ENCODE data around the gene MTX1. TPM values are rescaled to one million over a fixed set of nuclear protein-coding genes. Genes with fewer than 3 reads are reported as not detected.
A peak's percentile ranks its signal among the peaks of the same experiment; 100 is the strongest.
"Not testable (repeated sequence)": the region's sequence is repeated elsewhere in the genome, so short reads cannot be mapped to it uniquely, and the experiment has no call there.

The MTX1 gene, protein sequence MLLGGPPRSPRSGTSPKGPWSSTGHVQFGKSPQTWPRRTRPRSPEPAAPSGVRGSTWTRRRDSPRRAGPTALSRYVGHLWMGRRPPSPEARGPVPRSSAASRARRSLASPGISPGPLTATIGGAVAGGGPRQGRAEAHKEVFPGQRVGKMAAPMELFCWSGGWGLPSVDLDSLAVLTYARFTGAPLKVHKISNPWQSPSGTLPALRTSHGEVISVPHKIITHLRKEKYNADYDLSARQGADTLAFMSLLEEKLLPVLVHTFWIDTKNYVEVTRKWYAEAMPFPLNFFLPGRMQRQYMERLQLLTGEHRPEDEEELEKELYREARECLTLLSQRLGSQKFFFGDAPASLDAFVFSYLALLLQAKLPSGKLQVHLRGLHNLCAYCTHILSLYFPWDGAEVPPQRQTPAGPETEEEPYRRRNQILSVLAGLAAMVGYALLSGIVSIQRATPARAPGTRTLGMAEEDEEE
- total RNA-seq (2014; rRNA removed; shearing (Covaris generic); ENCODE audit: low replicate concordance) = 49.5 and 56.9 TPM in 2 replicates

GRCh38 chr1:155208541-155209311 lies at the start of gene MTX1:
MTX1 (plus strand) TSS chr1:155208695; CDS start chr1:155208805, 110 bp downstream.
- no peaks in the 10 kb centered on the region for H3K9me3 ChIP-seq (ENCODE audit: low read length)
- peak; percentile 95 for DNase-seq
- H3K4me2 ChIP-seq (ENCODE audit: low read depth, low read length, poor library complexity, severe bottlenecking) = peak within 1 kb of the TSS; percentile 98
- H3K36me3 ChIP-seq (ENCODE audit: insufficient read depth, low read length) = no peaks in the 10 kb centered on the region
- H2AFZ ChIP-seq (ENCODE audit: low read length) = peak within 1 kb of the TSS; percentile 81
- peak within 1 kb of the TSS; percentile 92 for H3K9ac ChIP-seq (ENCODE audit: low read length)
- no peaks in the 10 kb centered on the region for H3K9me2 ChIP-seq (replicated peaks; ENCODE audit: insufficient read depth, low read length)
- H4K20me1 ChIP-seq (ENCODE audit: insufficient read depth, low read depth, low read length) = no peaks in the 10 kb centered on the region
- no peaks in the 10 kb centered on the region for H3K27me3 ChIP-seq (ENCODE audit: low read length)
- H3K4me1 ChIP-seq (ENCODE audit: low read length) = peaks cover 29% of the 10 kb centered on the region
- H3K4me3 ChIP-seq (ENCODE audit: low read length) = peak within 1 kb of the TSS; percentile 99
- peak within 1 kb of the TSS; percentile 86 for H3K27ac ChIP-seq (ENCODE audit: low read length)
- H3K79me2 ChIP-seq (ENCODE audit: low read length) = peaks cover 16% of the 10 kb centered on the region

DNA sequence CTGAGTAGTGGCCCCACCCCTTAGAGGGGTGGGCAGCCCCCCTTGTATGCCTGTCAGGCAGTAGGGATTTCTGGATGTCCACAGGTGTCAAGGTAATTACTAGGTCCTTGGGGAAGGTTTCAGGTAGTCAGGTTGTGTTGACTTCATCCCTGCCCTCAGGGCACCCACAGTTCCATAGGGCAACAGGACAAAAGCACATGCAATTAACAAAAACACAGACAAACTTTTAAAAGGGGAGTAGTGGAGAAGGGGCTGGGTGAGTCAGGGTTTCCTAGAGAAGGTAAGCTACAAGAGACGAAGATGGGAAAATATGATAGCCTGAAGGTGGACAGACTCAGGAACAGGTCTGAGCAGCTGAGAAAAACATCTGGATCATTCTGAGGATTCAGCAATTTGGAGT lies 49.5 kb upstream of the MTX1 start:
- H3K9ac ChIP-seq (ENCODE audit: low read length) = no peak overlapping the region
- peaks cover 12% of the 10 kb centered on the region for H3K4me1 ChIP-seq (ENCODE audit: low read length)
- H3K9me2 ChIP-seq (replicated peaks; ENCODE audit: insufficient read depth, low read length) = no peaks in the 10 kb centered on the region
- no peak overlapping the region for H3K27ac ChIP-seq (ENCODE audit: low read length)
- no peaks in the 10 kb centered on the region for H3K36me3 ChIP-seq (ENCODE audit: insufficient read depth, low read length)
- no peak overlapping the region for H2AFZ ChIP-seq (ENCODE audit: low read length)
- H3K4me3 ChIP-seq (ENCODE audit: low read length) = no peak overlapping the region
- H4K20me1 ChIP-seq (ENCODE audit: insufficient read depth, low read depth, low read length) = no peaks in the 10 kb centered on the region
- DNase-seq = no peak
- H3K9me3 ChIP-seq (ENCODE audit: low read length) = no peaks in the 10 kb centered on the region
- H3K4me2 ChIP-seq (ENCODE audit: low read depth, low read length, poor library complexity, severe bottlenecking) = no peak overlapping the region
- H3K27me3 ChIP-seq (ENCODE audit: low read length) = no peaks in the 10 kb centered on the region
- H3K79me2 ChIP-seq (ENCODE audit: low read length) = no peaks in the 10 kb centered on the region

DNA sequence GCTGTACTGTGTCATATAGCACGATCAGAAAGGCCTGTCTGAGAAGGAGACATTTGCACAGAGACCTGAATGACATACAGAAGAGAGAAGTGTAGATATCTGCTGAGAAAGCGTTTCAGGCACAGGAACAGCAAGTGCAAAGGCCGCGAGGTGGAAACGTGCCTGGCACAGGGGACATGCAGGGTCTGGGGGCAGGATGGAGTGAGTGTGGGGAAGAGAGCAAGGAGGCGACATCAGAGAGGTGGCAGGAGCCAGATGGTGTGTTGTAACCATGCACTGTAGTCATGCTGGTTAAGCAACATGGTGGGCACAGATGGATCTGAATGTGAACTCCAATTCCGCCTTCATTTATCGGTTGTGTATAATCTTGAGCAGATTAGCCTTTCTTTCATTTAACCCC lies 48.4 kb upstream of the MTX1 start:
- H3K79me2 ChIP-seq (ENCODE audit: low read length) = no peaks in the 10 kb centered on the region
- no peak overlapping the region for H3K9ac ChIP-seq (ENCODE audit: low read length)
- H3K4me2 ChIP-seq (ENCODE audit: low read depth, low read length, poor library complexity, severe bottlenecking) = no peak overlapping the region
- no peaks in the 10 kb centered on the region for H3K9me2 ChIP-seq (replicated peaks; ENCODE audit: insufficient read depth, low read length)
- H3K27me3 ChIP-seq (ENCODE audit: low read length) = no peaks in the 10 kb centered on the region
- no peaks in the 10 kb centered on the region for H3K36me3 ChIP-seq (ENCODE audit: insufficient read depth, low read length)
- no peak overlapping the region for H3K4me3 ChIP-seq (ENCODE audit: low read length)
- no peak overlapping the region for H2AFZ ChIP-seq (ENCODE audit: low read length)
- H3K9me3 ChIP-seq (ENCODE audit: low read length) = no peaks in the 10 kb centered on the region
- H3K4me1 ChIP-seq (ENCODE audit: low read length) = peaks cover 10% of the 10 kb centered on the region
- no peak for DNase-seq
- no peak overlapping the region for H3K27ac ChIP-seq (ENCODE audit: low read length)
- H4K20me1 ChIP-seq (ENCODE audit: insufficient read depth, low read depth, low read length) = no peaks in the 10 kb centered on the region

DNA sequence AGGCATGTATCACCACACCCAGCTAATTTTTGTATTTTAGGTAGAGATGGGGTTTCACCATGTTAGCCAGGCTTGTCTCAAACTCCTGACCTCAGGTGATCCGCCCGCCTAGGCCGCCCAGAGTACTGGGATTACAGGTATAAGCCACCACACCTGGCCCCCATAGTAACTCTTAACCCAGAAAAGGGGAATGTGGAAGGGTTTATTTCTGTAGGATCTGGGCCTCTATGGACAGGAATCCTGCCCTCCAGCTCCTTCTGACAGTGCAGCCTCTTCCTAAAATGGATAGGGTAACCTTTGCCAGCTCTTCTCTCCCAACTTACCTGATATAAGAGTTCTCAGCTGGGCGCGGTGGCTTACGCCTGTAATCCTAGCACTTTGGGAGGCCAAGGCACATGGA lies 45.9 kb upstream of the MTX1 start:
- H3K36me3 ChIP-seq (ENCODE audit: insufficient read depth, low read length); H4K20me1 ChIP-seq (ENCODE audit: insufficient read depth, low read depth, low read length); DNase-seq; H3K9ac ChIP-seq (ENCODE audit: low read length); H3K79me2 ChIP-seq (ENCODE audit: low read length); H3K27me3 ChIP-seq (ENCODE audit: low read length); H3K9me3 ChIP-seq (ENCODE audit: low read length); H3K27ac ChIP-seq (ENCODE audit: low read length); H3K4me2 ChIP-seq (ENCODE audit: low read depth, low read length, poor library complexity, severe bottlenecking); H3K4me3 ChIP-seq (ENCODE audit: low read length); H2AFZ ChIP-seq (ENCODE audit: low read length); H3K9me2 ChIP-seq (replicated peaks; ENCODE audit: insufficient read depth, low read length): not testable (repeated sequence)
- H3K4me1 ChIP-seq (ENCODE audit: low read length) = peaks cover 13% of the 10 kb centered on the region

DNA sequence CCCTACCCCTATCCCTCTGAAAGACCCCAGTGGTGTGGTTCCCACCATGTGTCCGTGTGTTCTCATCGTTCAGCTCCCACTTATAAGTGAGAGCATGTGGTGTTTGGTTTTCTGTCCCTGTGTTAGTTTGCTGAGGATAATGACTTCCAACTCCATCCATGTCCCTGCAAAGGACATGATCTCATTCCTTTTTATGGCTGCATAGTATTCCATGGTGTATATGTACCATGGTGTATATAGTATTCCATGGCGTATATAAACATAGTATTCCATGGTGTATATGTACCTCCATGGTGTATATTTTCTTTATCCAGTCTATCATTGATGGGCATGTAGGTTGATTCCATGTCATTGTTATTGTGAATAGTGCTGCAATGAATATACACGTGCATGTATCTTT lies 44.7 kb upstream of the MTX1 start:
- not testable (repeated sequence) for H3K27me3 ChIP-seq (ENCODE audit: low read length); H3K9me2 ChIP-seq (replicated peaks; ENCODE audit: insufficient read depth, low read length); H3K36me3 ChIP-seq (ENCODE audit: insufficient read depth, low read length); DNase-seq; H2AFZ ChIP-seq (ENCODE audit: low read length); H4K20me1 ChIP-seq (ENCODE audit: insufficient read depth, low read depth, low read length); H3K4me2 ChIP-seq (ENCODE audit: low read depth, low read length, poor library complexity, severe bottlenecking); H3K9me3 ChIP-seq (ENCODE audit: low read length); H3K27ac ChIP-seq (ENCODE audit: low read length); H3K4me3 ChIP-seq (ENCODE audit: low read length); H3K9ac ChIP-seq (ENCODE audit: low read length); H3K79me2 ChIP-seq (ENCODE audit: low read length)
- H3K4me1 ChIP-seq (ENCODE audit: low read length) = peaks cover 15% of the 10 kb centered on the region

DNA sequence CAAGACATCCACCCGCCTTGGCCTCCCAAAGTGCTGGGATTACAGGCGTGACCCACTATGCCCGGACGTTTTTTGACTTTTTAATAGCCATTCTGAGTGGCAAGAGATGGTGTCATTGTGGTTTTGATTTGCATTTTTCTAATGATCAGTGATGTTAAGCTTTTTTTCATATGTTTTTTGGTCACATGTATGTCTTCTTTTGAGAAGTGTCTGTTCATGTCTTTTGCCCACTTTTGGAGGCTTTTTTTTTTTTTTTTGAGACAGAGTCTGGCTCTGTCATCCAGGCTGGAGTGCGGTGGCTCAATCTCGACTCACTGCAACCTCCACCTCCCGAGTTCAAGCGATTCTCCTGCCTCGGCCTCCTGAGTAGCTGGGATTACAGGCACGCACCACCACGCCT lies 43.9 kb upstream of the MTX1 start:
- not testable (repeated sequence) for H4K20me1 ChIP-seq (ENCODE audit: insufficient read depth, low read depth, low read length); H3K9me2 ChIP-seq (replicated peaks; ENCODE audit: insufficient read depth, low read length); H3K79me2 ChIP-seq (ENCODE audit: low read length); H3K4me2 ChIP-seq (ENCODE audit: low read depth, low read length, poor library complexity, severe bottlenecking); H3K27ac ChIP-seq (ENCODE audit: low read length); DNase-seq; H3K9ac ChIP-seq (ENCODE audit: low read length); H3K4me3 ChIP-seq (ENCODE audit: low read length); H2AFZ ChIP-seq (ENCODE audit: low read length); H3K9me3 ChIP-seq (ENCODE audit: low read length); H3K27me3 ChIP-seq (ENCODE audit: low read length); H3K36me3 ChIP-seq (ENCODE audit: insufficient read depth, low read length)
- H3K4me1 ChIP-seq (ENCODE audit: low read length) = peaks cover 15% of the 10 kb centered on the region

DNA sequence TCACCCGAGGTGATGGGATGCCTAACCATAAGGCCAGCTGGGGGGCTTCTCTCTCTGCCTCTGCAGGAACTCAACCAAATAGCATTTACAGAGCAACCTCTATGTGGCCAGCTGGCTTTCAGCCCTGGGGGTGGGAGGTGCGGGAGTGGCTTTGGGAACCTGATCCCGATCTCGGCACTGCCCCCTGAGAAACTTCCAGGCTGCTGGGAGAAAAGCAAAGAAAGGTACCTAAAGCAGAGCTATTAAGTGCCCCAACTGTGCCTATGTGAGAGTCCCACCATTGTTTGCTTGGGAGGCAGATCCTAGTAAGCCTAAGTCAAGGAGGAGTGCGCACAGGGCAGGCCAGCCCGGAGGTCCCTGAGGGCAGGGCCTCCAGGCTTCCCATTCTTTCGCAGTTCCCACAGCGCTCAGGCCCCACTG lies 42.4 kb upstream of the MTX1 start:
- Histone ChIP-seq H3K27me3 (ENCODE audit: low read length) (no peaks in the 10 kb centered on the region), H4K20me1 (ENCODE audit: insufficient read depth, low read depth, low read length) (no peaks in the 10 kb centered on the region), H3K36me3 (ENCODE audit: insufficient read depth, low read length) (peaks cover 9% of the 10 kb centered on the region; the same call in 1 of the 2 replicates), H3K4me3 (ENCODE audit: low read length) (no peak overlapping the region), H3K79me2 (ENCODE audit: low read length) (no peaks in the 10 kb centered on the region), H3K27ac (ENCODE audit: low read length) (no peak overlapping the region), H3K9me3 (ENCODE audit: low read length) (no peaks in the 10 kb centered on the region), H3K9ac (ENCODE audit: low read length) (no peak overlapping the region), H2AFZ (ENCODE audit: low read length) (no peak overlapping the region), H3K4me1 (ENCODE audit: low read length) (peaks cover 11% of the 10 kb centered on the region), H3K4me2 (ENCODE audit: low read depth, low read length, poor library complexity, severe bottlenecking) (no peak overlapping the region), H3K9me2 (replicated peaks; ENCODE audit: insufficient read depth, low read length) (no peaks in the 10 kb centered on the region)
- DNase-seq = no peak

GRCh38 chr1:155166471-155167165 lies 41.9 kb upstream of the MTX1 start:
- no peaks in the 10 kb centered on the region for H3K9me3 ChIP-seq (ENCODE audit: low read length)
- H4K20me1 ChIP-seq (ENCODE audit: insufficient read depth, low read depth, low read length) = no peaks in the 10 kb centered on the region
- H3K36me3 ChIP-seq (ENCODE audit: insufficient read depth, low read length) = peaks cover 9% of the 10 kb centered on the region; the same call in 1 of the 2 replicates
- H3K9me2 ChIP-seq (replicated peaks; ENCODE audit: insufficient read depth, low read length) = no peaks in the 10 kb centered on the region
- peak overlapping the region; percentile 63; the same call in 1 of the 2 replicates for H2AFZ ChIP-seq (ENCODE audit: low read length)
- peaks cover 14% of the 10 kb centered on the region for H3K4me1 ChIP-seq (ENCODE audit: low read length)
- H3K79me2 ChIP-seq (ENCODE audit: low read length) = peaks cover 4% of the 10 kb centered on the region; the same call in 1 of the 2 replicates
- H3K4me3 ChIP-seq (ENCODE audit: low read length) = peak overlapping the region; percentile 60; the same call in 1 of the 2 replicates
- DNase-seq = peak; percentile 44
- H3K4me2 ChIP-seq (ENCODE audit: low read depth, low read length, poor library complexity, severe bottlenecking) = peak overlapping the region; percentile 73
- H3K27ac ChIP-seq (ENCODE audit: low read length) = no peak overlapping the region
- peak overlapping the region; percentile 64 for H3K9ac ChIP-seq (ENCODE audit: low read length)
- no peaks in the 10 kb centered on the region for H3K27me3 ChIP-seq (ENCODE audit: low read length)

All from Karpas-422 (cell line).